Subcutaneous abdominal adipose tissue (tissue), 5 donors: ENCODE measurements around the gene INKA2.
A peak's percentile ranks its signal among the peaks of the same experiment; 100 is the strongest.

Experiments used
- H3K27ac ChIP-seq: one replicate; pipeline ENCODE4 v1.7.0; 2013; ENCODE audit warnings: low read depth, mild to moderate bottlenecking, inconsistent platforms, low read length, moderate library complexity
- H3K27me3 ChIP-seq, 5 donors: one replicate each; pipeline ENCODE4 v1.7.0; 2013; ENCODE audit warnings: low read length in 5 of 5, inconsistent platforms in 1 of 5; ENCODE audit not compliant: control insufficient read depth in 5 of 5, insufficient read depth in 4 of 5
- H3K36me3 ChIP-seq, 5 donors: one replicate each; pipeline ENCODE4 v1.7.0; 2013; ENCODE audit warnings: low read length in 5 of 5; ENCODE audit not compliant: control insufficient read depth in 5 of 5, insufficient read depth in 5 of 5
- H3K4me1 ChIP-seq, 5 donors: one replicate each; pipeline ENCODE4 v1.7.0; 2013; ENCODE audit warnings: low read length in 5 of 5, mild to moderate bottlenecking in 3 of 5, moderate library complexity in 1 of 5; ENCODE audit not compliant: control insufficient read depth in 5 of 5, insufficient read depth in 5 of 5
- H3K4me3 ChIP-seq, 5 donors: one replicate each; pipeline ENCODE4 v1.7.0; 2013; ENCODE audit warnings: low read length in 5 of 5, low read depth in 1 of 5
- H3K9ac ChIP-seq, 5 donors: one replicate each; pipeline ENCODE4 v1.7.0; 2013; ENCODE audit warnings: low read length in 5 of 5, mild to moderate bottlenecking in 4 of 5, moderate library complexity in 3 of 5
- H3K9me3 ChIP-seq, 5 donors: one replicate each; pipeline ENCODE4 v1.7.0; 2013; ENCODE audit warnings: low read length in 5 of 5; ENCODE audit not compliant: control insufficient read depth in 5 of 5
- donor health status: healthy.
- donor health status: healthy.
- donor health status: healthy.
- donor health status: healthy.
- donor health status: healthy.

Gene INKA2

DNA sequence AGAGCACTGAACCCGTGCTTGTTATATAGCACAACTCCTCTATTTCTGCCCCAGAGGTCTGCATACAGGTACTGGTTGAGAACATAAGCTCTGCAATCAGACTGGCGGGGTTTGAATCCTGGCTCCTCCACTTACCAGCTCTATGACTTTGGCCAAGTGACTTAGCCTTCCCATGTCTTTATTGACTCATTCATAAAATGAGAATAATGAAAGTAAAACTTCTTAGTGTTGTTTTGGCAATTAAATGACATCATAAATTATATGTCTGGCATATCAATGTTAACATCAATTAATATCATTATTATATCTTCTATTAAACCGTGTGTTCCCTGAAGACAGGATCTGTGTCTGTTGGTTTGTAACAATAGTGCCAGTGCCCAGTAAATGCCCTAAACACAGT, 4.3 kb downstream of the INKA2 start:
- Histone ChIP-seq H3K36me3 (peaks cover 0 to 7% (median 0%) of the 10 kb centered on the region in 5 donors), H3K27me3 (no peaks in the 10 kb centered on the region), H3K4me1 (peaks cover 40 to 99% (median 92%) of the 10 kb centered on the region in 5 donors), H3K27ac (peak overlapping the region; percentile 81), H3K9me3 (no peaks in the 10 kb centered on the region), H3K4me3 (peak overlapping the region in 2 of 5 donors; percentile 7 to 43), H3K9ac (peak overlapping the region in 1 of 5 donors; percentile 8)

GRCh38 chr1:111734426-111734825, 4.8 kb downstream of the INKA2 start:
- no peaks in the 10 kb centered on the region for H3K9me3 ChIP-seq
- H3K9ac ChIP-seq: peak overlapping the region in 1 of 5 donors; percentile 8
- H3K27me3 ChIP-seq: no peaks in the 10 kb centered on the region
- peak overlapping the region; percentile 81 for H3K27ac ChIP-seq
- H3K4me3 ChIP-seq: peak overlapping the region in 3 of 5 donors; percentile 7 to 43 (median 18)
- H3K36me3 ChIP-seq: peaks cover 0 to 7% (median 0%) of the 10 kb centered on the region in 5 donors
- peaks cover 42 to 99% (median 92%) of the 10 kb centered on the region in 5 donors for H3K4me1 ChIP-seq

GRCh38 chr1:111733992-111734341, 5.2 kb downstream of the INKA2 start:
- H3K9me3 ChIP-seq: no peaks in the 10 kb centered on the region
- H3K36me3 ChIP-seq: peaks cover 0 to 7% (median 0%) of the 10 kb centered on the region in 5 donors
- peaks cover 42 to 99% (median 95%) of the 10 kb centered on the region in 5 donors for H3K4me1 ChIP-seq
- H3K9ac ChIP-seq: peak overlapping the region in 1 of 5 donors; percentile 14
- H3K27ac ChIP-seq: peak overlapping the region; percentile 81
- peak overlapping the region in 2 of 5 donors; percentile 18 to 43 for H3K4me3 ChIP-seq
- H3K27me3 ChIP-seq: no peaks in the 10 kb centered on the region

- peak overlapping the region in 2 of 5 donors; percentile 13 to 14 for H3K9ac ChIP-seq
- peaks cover 0 to 7% (median 0%) of the 10 kb centered on the region in 5 donors for H3K36me3 ChIP-seq
- peaks cover 42 to 96% (median 95%) of the 10 kb centered on the region in 5 donors for H3K4me1 ChIP-seq
- H3K27ac ChIP-seq: peak overlapping the region; percentile 81
- H3K4me3 ChIP-seq: peak overlapping the region in 2 of 5 donors; percentile 17 to 18
- no peaks in the 10 kb centered on the region for H3K9me3 ChIP-seq
- H3K27me3 ChIP-seq: no peaks in the 10 kb centered on the region
Measured at GRCh38 chr1:111733183-111733991, 5.8 kb downstream of the INKA2 start.

- H3K4me3 ChIP-seq: no peak overlapping the region
- H3K36me3 ChIP-seq: peaks cover 0 to 7% (median 1%) of the 10 kb centered on the region in 5 donors
- peak overlapping the region in 1 of 5 donors; percentile 13 for H3K9ac ChIP-seq
- no peaks in the 10 kb centered on the region for H3K27me3 ChIP-seq
- no peaks in the 10 kb centered on the region for H3K9me3 ChIP-seq
- peak overlapping the region; percentile 81 for H3K27ac ChIP-seq
- peaks cover 39 to 90% (median 89%) of the 10 kb centered on the region in 5 donors for H3K4me1 ChIP-seq
Measured at GRCh38 chr1:111732718-111733117, 6.5 kb downstream of the INKA2 start.

- Histone ChIP-seq H3K36me3 (peaks cover 0 to 15% (median 9%) of the 10 kb centered on the region in 5 donors), H3K4me1 (peaks cover 32 to 84% (median 82%) of the 10 kb centered on the region in 5 donors), H3K4me3 (no peak overlapping the region), H3K9ac (no peak overlapping the region), H3K9me3 (no peaks in the 10 kb centered on the region), H3K27ac (peak overlapping the region; percentile 81), H3K27me3 (no peaks in the 10 kb centered on the region)
Measured at GRCh38 chr1:111731956-111732355, 7.2 kb downstream of the INKA2 start.

GRCh38 chr1:111730706-111731105, 8.5 kb downstream of the INKA2 start:
- Histone ChIP-seq H3K36me3 (peaks cover 0 to 15% (median 14%) of the 10 kb centered on the region in 5 donors), H3K27me3 (no peaks in the 10 kb centered on the region), H3K9me3 (no peaks in the 10 kb centered on the region), H3K4me3 (no peak overlapping the region), H3K9ac (no peak overlapping the region), H3K27ac (peak overlapping the region; percentile 81), H3K4me1 (peaks cover 24 to 78% (median 75%) of the 10 kb centered on the region in 5 donors)

DNA sequence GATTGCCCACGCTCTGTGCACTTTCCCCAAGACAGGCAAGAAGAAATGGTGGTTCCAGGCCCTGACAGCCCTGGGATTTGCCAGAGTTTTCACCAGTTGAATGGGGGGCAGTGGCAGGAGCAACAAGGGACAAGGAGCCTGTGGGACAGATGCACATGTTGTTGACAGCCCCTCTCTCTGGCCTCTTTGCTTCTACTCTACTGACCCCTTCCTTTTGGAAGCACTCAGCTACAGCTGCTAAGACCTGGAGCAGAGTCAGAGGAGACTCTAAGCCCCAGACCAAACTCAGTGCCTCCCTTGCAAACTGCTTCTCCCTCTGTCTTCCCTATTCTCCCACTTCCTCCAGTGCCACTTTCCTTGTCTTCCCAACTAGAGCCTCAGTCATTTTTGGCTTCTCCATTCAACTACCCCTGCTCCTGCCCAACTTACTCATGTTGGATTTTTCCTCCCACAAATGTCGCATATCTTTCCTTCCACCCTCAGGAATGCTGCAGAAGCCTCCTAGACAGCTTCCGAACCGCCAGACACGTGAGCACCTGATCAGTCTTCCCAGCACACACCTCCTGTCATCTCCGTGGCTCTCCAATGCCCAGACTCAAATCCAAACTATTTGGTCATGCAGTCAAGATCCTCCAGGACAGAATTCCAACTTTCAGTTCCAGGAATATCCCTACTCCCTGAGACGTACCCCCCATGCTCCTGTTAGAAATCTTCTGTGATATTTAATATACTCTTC, 9.1 kb downstream of the INKA2 start:
- Histone ChIP-seq H3K4me1 (peaks cover 25 to 77% (median 75%) of the 10 kb centered on the region in 5 donors), H3K9me3 (no peaks in the 10 kb centered on the region), H3K9ac (peak overlapping the region in 1 of 5 donors; percentile 14), H3K4me3 (peak overlapping the region in 1 of 5 donors; percentile 4), H3K36me3 (peaks cover 0 to 14% (median 13%) of the 10 kb centered on the region in 5 donors), H3K27ac (peak overlapping the region; percentile 81), H3K27me3 (no peaks in the 10 kb centered on the region)

GRCh38 chr1:111729271-111729921, 9.8 kb downstream of the INKA2 start:
- peak overlapping the region in 1 of 5 donors; percentile 4 for H3K4me3 ChIP-seq
- H3K36me3 ChIP-seq: peaks cover 0 to 14% (median 13%) of the 10 kb centered on the region in 5 donors
- peaks cover 25 to 75% (median 70%) of the 10 kb centered on the region in 5 donors for H3K4me1 ChIP-seq
- H3K27me3 ChIP-seq: no peaks in the 10 kb centered on the region
- H3K27ac ChIP-seq: peak overlapping the region; percentile 81
- no peaks in the 10 kb centered on the region for H3K9me3 ChIP-seq
- H3K9ac ChIP-seq: peak overlapping the region in 1 of 5 donors; percentile 14
